GM18502 (cell line): ENCODE results near the gene SH3BP5L.
A peak's percentile ranks its signal among the peaks of the same experiment; 100 is the strongest.

Experiments used
- ATAC-seq: cut with Tn5 transposase; IDR thresholded peaks from one replicate; pipeline ENCODE4 v1.9.1; 2021; ENCODE audit warnings: mild to moderate bottlenecking; ENCODE audit not compliant: unreplicated experiment, poor library complexity

SH3BP5L gene

GRCh38 chr1:248825909-248826760, at the start of gene SH3BP5L:
SH3BP5L (minus strand) TSS chr1:248825915; CDS start chr1:248824935, 980 bp downstream.
- ATAC-seq = peak; percentile 92

DNA sequence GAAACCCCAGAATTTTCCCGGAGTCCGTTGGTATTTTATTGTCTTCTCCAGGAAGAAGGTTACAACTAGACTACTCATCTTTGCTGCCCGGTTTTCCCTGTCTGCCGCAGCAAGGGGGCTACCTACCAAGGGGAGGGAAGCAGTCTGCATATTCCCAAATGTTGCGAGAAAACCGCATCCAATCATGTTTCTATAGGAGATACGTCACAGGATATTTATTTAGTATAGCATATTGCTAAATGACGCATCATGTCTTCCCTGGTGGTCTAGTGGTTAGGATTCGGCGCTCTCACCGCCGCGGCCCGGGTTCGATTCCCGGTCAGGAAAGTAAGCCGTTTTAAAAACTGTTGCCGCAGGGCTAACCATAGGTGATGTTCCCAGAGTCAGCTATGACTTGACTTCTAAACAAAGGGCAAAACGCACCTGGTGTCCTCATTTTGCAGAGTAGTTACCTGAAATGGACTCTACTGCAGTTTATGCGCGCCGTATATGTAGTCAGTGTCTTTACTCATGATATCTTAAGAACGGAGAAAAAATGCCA, 48.3 kb upstream of the SH3BP5L start:
- ATAC-seq = peak; percentile 74

DNA sequence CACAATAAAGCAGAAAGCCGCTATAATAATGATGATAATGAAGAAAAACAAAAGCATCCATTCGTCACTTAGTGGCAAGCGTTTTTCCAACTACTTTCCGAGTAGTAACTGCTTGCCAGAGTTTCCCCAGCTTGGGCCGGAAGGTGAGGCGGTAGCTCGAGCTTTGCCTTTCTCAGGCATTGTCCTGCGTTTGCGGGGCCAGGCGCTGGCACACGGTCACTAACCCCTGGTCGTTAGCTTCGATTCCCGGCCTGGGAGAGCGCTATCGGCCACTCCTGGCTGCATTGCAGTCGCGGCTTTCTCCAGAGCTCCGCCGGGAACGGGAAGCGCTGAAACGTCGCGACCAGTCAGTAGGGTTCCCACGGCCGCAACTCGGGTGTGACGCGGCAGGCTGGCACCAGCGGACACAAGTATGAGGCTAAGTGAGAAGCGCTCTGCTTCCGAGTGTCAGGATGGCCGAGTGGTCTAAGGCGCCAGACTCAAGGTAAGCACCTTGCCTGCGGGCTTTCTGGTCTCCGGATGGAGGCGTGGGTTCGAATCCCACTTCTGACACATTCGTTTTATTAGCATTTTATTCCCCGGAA, 47.8 kb upstream of the SH3BP5L start:
- peak; percentile 78 for ATAC-seq

- peak; percentile 49 for ATAC-seq
Measured at GRCh38 chr1:248872752-248873408, 47.2 kb upstream of the SH3BP5L start.

DNA sequence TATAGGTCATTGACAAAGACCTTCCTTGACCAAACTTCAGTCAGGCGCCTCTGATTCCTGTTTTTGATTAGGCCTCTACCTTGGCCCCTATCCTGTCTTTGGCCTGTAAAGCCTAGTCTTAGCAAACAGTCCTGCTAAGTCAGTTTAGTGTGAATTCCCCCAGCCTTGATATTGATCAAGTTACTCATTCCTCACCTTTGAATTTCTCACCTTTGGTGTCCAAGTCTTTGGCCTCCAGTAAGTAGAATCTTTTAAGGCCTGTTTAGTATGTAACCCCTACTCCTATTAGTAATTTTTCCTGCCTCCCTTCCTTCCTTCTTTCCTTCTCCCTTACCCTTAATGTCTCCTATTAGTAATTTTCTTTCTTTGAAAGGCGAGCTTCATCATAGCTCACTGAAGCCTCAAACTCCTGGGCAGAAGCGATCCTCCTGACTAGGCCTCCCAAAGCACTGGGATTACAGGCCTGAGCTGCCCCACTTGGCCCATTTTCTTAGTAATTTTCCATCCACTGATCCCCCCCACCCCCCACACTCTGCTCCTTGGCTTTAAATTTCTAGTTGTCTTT, 46.2 kb upstream of the SH3BP5L start:
- no peak for ATAC-seq

DNA sequence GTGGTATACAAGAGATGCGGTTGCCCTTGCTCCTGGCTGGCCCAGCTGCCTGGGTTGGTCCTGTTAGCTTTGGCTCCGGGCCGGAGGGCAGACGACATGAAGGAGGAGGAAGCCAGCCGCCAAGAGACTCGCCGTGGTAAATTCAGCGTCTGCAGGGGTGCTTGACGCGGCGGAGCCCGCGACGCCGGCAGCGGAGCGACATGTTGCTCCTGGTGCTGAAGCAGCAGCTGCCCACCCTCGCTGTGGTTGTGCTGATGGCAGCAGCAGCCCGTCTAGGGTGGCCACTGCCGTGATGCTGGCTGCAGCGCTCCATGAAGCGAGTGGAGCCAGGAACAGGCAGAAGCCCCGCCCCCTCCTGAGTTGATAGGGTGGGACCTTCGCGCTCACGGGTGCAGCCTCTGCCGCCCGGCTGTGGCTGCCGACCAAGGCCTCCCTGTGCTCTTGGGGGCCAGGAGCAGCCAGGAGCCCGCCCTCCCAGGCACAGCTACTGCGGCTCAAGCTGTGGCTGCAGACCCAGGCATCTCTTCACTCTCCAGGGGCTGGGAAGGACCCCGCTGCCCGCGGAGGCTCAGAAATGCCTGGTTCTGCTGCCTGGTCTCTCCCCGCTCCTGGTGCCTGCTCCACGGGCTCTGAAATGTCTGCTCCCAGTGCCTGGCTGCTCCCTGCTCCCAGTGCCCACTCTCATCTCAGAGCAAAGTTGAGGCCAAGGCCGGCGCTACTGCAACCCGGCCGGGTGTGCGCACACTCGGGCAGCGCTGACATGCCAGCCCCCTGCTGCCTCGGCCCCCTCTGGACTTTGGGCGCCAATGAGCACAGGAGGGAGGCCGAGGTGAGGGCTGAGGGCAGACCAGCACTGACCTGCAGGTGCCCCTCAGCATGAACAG, 37.5 kb upstream of the SH3BP5L start:
- ATAC-seq = peak; percentile 71

DNA sequence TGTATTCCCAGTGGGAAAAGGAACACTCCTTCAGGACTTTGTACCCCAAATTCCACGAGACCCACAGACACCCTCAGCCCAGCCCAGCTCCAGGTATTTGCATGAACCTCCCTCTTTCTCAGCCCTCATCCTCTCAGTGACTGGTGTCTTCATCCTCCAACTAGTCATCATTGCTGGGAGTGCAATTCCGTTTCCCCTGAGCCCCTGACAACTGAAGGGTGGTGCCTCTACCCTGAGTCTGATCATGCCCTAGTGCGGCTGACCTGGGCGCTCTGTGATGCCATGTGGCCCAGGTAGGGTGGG, 36.9 kb upstream of the SH3BP5L start:
- ATAC-seq = peak; percentile 9

GRCh38 chr1:248861616-248862015, 35.9 kb upstream of the SH3BP5L start:
- no peak for ATAC-seq

- ATAC-seq = no peak
Measured at GRCh38 chr1:248860007-248860406, 34.3 kb upstream of the SH3BP5L start.

DNA sequence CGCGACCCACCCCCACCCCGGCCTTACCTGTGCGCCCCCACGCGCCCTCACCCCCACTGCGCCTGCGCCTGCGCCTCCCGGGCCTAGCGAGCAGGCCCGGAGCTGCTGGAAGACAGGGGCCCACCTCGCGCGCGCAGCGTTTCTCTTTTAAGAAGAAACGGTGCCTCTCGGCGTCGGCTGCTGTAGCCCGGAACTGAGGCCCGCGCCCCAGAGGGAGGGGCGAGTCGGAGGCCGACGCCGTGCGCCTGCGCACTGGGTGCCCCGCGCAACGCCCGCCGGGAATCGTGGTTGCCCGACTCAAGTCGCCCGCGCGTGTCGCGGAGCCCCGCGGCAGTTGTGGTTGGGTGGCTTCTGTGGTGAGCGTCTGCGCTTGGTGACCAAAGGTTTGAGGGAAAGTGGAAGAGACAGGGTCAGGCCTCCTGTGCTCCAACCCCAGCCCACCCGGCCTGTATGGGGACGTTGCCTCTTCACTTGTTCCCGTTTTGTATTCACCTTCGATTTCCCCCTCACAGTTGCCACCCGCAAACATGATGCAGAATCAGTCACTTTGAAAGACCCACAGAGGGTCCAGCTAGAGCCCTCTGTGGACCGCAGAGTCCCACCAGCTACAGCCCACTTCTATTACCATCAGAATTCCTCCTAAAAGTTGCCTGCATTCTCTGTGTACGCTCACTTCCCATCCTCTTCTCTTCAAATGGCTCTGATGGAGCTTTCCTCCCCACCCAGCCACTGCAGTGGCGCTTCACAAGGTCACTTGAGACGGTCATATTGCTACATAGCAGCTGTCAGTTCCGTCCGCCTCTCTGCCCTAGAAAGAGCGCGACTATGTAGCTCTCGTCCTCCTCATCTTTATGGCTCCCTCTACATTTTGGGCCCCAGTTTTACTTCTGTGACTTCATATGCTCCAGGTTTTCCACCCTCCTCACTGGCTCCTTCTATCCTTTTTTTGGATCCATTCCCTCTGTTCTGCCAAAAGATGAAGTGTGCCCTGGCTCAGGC, 33.5 kb upstream of the SH3BP5L start, which contains the start of gene ZNF692:
TSS of gene ZNF692 (minus strand) at position 195 of the 999 bp plus-strand sequence. CDS start 776 bp downstream, outside the sequence.
- peak; percentile 79 for ATAC-seq

DNA sequence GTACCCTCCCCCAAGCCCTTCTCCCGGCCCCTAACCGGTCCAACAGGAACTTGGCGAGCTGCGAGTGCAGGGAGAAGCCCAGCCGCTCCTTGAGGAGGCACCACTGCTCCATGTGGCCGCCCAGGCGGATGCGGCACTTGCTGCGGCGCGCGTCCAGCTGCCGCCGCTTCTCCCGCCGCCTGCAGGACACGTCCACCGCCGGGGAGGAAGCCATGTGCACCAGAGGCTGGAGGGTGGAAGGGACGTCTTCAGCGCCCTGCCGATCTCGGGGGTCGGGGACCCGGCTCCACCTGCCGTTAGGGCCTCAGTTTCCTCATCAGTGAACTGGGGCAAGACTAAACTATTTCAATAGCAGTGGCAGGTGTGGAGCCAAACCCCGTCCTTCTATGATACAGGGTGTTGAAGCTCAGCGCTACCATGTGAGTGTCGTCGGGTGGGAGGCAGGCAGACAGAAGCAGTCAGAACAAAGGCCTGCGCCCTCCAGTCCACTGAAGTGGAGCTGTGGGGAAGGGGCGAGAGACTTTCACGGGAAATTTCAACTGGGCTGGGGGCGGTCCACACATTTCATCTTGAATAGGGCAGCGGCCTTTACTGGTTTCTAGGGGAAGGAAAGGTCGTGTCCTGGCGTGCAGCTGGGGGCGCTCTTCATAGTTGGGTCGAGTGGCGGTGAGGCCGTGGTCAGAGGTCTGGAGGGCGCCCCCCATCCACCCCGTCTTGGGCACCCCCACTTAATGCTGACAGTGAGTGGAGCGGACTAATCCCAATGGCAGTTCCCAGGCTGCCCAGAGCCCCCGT, 32.6 kb upstream of the SH3BP5L start:
- ATAC-seq = peak; percentile 42

- ATAC-seq = peak; percentile 0
Measured at GRCh38 chr1:248857749-248858095, 32.0 kb upstream of the SH3BP5L start.

DNA sequence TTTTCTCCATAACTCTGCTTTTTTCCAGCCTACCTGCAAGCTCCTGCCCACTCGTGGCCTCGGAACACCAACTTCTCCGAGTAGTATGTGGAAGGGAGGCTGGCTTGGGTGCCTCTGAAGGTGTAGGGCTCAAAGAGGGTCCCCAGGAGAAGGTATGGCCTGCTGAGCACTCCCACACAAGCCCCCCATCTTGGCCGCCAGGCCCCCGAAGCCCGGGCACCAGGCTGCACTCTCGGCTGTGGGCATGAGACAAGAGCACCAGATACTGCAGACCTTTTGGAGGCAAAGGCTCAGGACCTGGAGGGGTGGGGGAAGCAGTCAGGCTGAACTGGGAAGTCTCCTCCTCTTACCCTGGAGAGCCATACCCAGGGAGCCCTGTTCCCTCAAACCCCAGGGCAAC, 31.5 kb upstream of the SH3BP5L start:
- ATAC-seq = no peak

- ATAC-seq = no peak
Measured at GRCh38 chr1:248856176-248856575, 30.5 kb upstream of the SH3BP5L start.

- no peak for ATAC-seq
Measured at GRCh38 chr1:248855580-248855979, 29.9 kb upstream of the SH3BP5L start.

- ATAC-seq = no peak
Measured at GRCh38 chr1:248853663-248854375, 28.1 kb upstream of the SH3BP5L start.
